Upper lobe of right lung (tissue), 1 donor: Measurements from ENCODE around the gene NTNG1. TPM values are rescaled to one million over a fixed set of nuclear protein-coding genes. Genes with fewer than 3 reads are reported as not detected.

Experiments used
- ATAC-seq: fragments of 200-7000 bp; cut with Tn5 transposase; one replicate; pipeline ENCODE4 v1.9.1; 2020; ENCODE audit warnings: mild to moderate bottlenecking, moderate library complexity
- DNase-seq: peaks from one replicate; pipeline ENCODE4 v3.0.0-alpha.2; 2020
- H3K27ac ChIP-seq: fragments of 200-600 bp; one replicate; pipeline ENCODE4 v1.8.0; 2022
- H3K27me3 ChIP-seq: fragments of 200-600 bp; one replicate; pipeline ENCODE4 v1.8.0; 2022; ENCODE audit warnings: mild to moderate bottlenecking
- H3K36me3 ChIP-seq: fragments of 200-600 bp; one replicate; pipeline ENCODE4 v1.8.0; 2022
- H3K4me1 ChIP-seq: fragments of 200-600 bp; one replicate; pipeline ENCODE4 v1.8.0; 2022
- H3K4me3 ChIP-seq: fragments of 200-600 bp; one replicate; pipeline ENCODE4 v1.8.0; 2022; ENCODE audit warnings: mild to moderate bottlenecking
- H3K9me3 ChIP-seq: fragments of 200-600 bp; one replicate; pipeline ENCODE4 v1.8.0; 2022
- intact Hi-C: fragments of 100-400 bp; cut with DNase I; formaldehyde crosslinking; loops from one replicate; pipeline ENCODE4 v1.11.0; 2022
- total RNA-seq: library from RNA; stranded (reverse); fragmentation: NEBNext Ultra II Directional; extraction: Animal tissue kit (Norgen Biotek cat#: 25700); gene quantifications from one replicate; pipeline ENCODE4 v1.2.1, GENCODE V29; 2021
- TF ChIP-seq, protein P1 (sequence below): fragments of 200-600 bp; IDR thresholded peaks from one replicate; pipeline ENCODE4 v1.8.0; 2022; ENCODE audit warnings: antibody characterized with exemption
- donor health status: DM: no; HTN: yes; CAD: no; lungs with severe emphysema.

NTNG1 gene
- total RNA-seq, 1 donor from 2014 or later = 12.6 TPM

DNA sequence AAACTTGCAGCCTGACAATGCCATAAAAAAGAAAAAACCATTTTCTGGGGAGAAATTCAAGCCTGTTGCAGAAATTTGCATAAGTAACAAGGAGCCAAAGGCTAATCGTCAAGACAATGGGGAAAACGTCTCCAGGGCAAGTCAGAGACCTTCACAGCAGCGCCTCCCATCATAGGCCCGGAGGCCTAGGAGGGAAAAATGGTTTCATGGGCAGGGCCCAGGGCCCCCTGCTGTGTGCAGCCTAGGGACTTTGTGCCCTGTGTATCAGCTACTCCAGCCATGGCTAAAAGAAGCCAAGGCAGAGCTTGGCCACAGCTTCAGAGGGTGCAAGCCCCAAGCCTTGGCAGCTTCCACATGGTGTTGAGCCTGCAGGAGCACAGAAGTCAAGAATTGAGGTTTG is 369.5 kb downstream of the NTNG1 start:
- Histone ChIP-seq H3K27me3 (no peaks in the 10 kb centered on the region), H3K9me3 (no peaks in the 10 kb centered on the region), H3K27ac (no peak overlapping the region), H3K4me3 (no peak overlapping the region), H3K4me1 (no peaks in the 10 kb centered on the region), H3K36me3 (no peaks in the 10 kb centered on the region)
- intact Hi-C loops = no loop called here
- TF ChIP-seq, protein P1, sequence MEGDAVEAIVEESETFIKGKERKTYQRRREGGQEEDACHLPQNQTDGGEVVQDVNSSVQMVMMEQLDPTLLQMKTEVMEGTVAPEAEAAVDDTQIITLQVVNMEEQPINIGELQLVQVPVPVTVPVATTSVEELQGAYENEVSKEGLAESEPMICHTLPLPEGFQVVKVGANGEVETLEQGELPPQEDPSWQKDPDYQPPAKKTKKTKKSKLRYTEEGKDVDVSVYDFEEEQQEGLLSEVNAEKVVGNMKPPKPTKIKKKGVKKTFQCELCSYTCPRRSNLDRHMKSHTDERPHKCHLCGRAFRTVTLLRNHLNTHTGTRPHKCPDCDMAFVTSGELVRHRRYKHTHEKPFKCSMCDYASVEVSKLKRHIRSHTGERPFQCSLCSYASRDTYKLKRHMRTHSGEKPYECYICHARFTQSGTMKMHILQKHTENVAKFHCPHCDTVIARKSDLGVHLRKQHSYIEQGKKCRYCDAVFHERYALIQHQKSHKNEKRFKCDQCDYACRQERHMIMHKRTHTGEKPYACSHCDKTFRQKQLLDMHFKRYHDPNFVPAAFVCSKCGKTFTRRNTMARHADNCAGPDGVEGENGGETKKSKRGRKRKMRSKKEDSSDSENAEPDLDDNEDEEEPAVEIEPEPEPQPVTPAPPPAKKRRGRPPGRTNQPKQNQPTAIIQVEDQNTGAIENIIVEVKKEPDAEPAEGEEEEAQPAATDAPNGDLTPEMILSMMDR = no peak
- no peak for DNase-seq
- no peak for ATAC-seq

DNA sequence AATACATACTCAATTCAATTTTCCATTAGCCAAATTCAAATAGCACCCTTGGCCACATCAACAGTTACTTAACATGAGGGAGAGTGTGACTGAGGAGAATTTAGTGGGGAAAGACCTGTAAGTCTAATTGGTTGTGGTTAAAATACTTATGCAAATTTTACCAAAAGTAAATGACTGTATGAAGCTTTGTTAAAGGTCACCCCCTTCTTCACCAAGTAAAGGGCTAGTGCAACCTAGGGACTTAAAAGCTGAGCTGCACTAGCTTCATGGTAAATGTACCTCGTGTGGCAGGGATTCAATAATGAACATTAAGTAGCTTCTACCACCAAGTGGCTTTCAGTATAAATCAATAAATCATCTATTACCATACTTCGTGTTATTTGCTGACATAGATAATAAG is 372.0 kb downstream of the NTNG1 start:
- no peak overlapping the region for H3K4me3 ChIP-seq
- H3K36me3 ChIP-seq = no peaks in the 10 kb centered on the region
- intact Hi-C loops = no loop called here
- TF ChIP-seq, protein P1 = no peak
- H3K27ac ChIP-seq = no peak overlapping the region
- no peaks in the 10 kb centered on the region for H3K27me3 ChIP-seq
- ATAC-seq (no peak), DNase-seq (no peak)
- no peaks in the 10 kb centered on the region for H3K4me1 ChIP-seq
- H3K9me3 ChIP-seq = no peaks in the 10 kb centered on the region

DNA sequence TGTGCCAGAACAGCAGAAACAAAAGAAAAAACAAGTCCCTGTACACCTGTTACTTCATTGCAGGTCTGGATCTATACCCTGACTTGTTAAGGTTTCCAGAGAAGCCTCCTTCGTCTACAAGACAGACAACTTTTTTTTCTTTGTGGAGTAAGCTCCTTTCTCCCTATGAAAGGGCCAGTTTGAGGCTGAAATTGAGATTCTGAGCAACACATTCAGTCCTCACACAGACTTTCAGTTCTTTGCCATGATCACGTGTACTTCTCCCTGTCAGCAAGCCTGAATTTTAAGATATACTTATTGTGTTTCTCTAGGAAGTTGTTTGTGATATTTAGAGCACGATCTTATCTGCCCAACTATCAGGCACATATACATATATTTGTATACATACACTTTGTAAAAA is 374.0 kb downstream of the NTNG1 start:
- intact Hi-C loops = no loop called here
- no peaks in the 10 kb centered on the region for H3K9me3 ChIP-seq
- DNase-seq (no peak), ATAC-seq (no peak)
- H3K36me3 ChIP-seq = no peaks in the 10 kb centered on the region
- no peak overlapping the region for H3K27ac ChIP-seq
- no peaks in the 10 kb centered on the region for H3K27me3 ChIP-seq
- no peaks in the 10 kb centered on the region for H3K4me1 ChIP-seq
- no peak overlapping the region for H3K4me3 ChIP-seq
- TF ChIP-seq, protein P1 = no peak

DNA sequence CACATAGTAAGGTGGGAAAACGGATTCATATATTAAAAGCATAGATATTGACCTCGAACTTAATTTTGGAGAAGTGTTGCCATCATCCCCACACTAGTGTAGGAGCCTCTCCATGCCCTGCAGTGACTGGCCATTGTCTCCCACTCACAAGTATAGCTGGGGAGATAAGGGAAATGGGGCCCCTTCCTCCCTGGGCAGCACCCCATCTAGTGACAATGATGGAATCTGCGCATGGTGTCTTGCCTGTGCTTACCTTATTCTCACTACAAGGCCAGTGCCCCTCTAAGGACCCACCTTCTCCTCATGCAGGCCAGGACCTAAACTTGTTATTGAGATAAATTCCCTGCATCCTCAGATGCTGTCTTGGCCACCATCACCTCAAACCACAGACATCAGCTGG is 374.9 kb downstream of the NTNG1 start:
- H3K4me1 ChIP-seq = no peaks in the 10 kb centered on the region
- TF ChIP-seq, protein P1 = no peak
- intact Hi-C loops = no loop called here
- no peaks in the 10 kb centered on the region for H3K9me3 ChIP-seq
- DNase-seq (no peak), ATAC-seq (no peak)
- no peaks in the 10 kb centered on the region for H3K27me3 ChIP-seq
- H3K36me3 ChIP-seq = no peaks in the 10 kb centered on the region
- no peak overlapping the region for H3K4me3 ChIP-seq
- H3K27ac ChIP-seq = no peak overlapping the region

DNA sequence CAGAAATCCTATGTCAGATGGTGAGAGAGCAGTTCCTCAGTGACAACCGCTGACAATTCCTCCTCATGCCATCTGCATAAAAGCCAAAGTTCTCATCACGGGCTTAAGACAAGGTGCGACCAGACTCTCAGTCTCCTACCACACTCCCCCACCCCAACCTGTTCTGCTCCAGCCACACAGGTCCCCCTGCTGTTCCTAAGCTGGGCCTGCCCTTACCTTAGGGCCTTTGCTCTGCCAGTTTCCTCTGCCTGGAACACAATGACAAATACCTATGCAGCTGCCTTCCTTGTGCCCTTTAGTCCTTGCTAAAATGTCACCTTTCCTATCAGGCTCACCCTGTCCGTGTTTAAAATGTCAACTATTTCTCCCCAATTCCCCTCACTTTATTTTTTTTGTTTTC is 382.2 kb downstream of the NTNG1 start:
- Histone ChIP-seq H3K4me1 (no peaks in the 10 kb centered on the region), H3K36me3 (no peaks in the 10 kb centered on the region), H3K4me3 (no peak overlapping the region), H3K27ac (no peak overlapping the region), H3K9me3 (no peaks in the 10 kb centered on the region), H3K27me3 (no peaks in the 10 kb centered on the region)
- ATAC-seq = no peak
- intact Hi-C loops = no loop called here
- no peak for DNase-seq
- TF ChIP-seq, protein P1 = no peak

DNA sequence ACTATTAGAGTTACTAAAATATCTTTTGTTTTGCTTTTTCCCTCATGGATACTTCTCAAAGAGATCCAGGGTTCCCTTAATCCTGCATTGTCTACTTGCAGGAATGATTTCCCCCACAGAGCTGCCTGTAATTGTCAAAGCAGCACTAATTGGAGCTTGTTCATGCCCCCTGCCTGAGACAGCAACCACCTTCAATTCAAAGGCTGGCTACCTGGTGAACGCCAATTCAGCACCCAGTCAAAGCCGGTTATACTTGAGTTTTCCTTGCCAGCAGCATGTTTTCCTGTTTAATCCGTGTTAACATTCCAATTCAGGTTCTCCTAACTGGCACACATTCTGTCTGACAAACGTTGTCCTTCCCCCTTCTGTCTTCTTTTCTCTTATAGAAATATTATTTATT is 382.9 kb downstream of the NTNG1 start:
- ATAC-seq = no peak
- intact Hi-C loops = no loop called here
- TF ChIP-seq, protein P1 = no peak

More for the DNA sequence above, 382.9 kb downstream of the NTNG1 start:
- Histone ChIP-seq H3K27me3 (no peaks in the 10 kb centered on the region), H3K9me3 (no peaks in the 10 kb centered on the region), H3K4me1 (no peaks in the 10 kb centered on the region), H3K36me3 (no peaks in the 10 kb centered on the region), H3K4me3 (no peak overlapping the region), H3K27ac (no peak overlapping the region)
- no peak for DNase-seq
